ENCODE results near the gene COL25A1. TPM values are rescaled to one million over a fixed set of nuclear protein-coding genes. Genes with fewer than 3 reads are reported as not detected.
"Not testable (repeated sequence)": the region's sequence is repeated elsewhere in the genome, so short reads cannot be mapped to it uniquely, and the experiment has no call there.

The COL25A1 gene
- total RNA-seq, 1 experiment from 2014 or later, result not detected

DNA sequence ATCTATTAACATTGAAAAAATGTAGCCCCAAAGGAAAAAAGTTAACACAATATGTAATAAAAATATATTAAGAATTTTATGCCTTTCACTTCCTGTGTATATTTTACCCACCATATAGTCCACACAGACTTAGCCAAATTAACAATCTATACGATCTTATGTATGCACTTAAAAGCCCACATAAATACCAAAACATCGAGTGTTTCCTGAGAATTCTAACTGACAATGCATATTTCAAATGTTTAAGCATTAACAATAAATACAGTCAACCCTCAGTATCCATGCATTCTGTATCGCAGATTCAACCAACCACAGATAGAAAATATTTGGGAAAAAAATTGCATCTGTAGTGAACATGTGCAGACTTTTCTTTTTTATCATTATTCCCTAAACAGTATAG is 226.8 kb downstream of the COL25A1 start:
- no peak for DNase-seq (ENCODE audit: low read depth, low spot score)
- intact Hi-C loops (cut with micrococcal nuclease; ENCODE audit: unreplicated experiment) (no loop called here), in situ Hi-C loops (cut with HindIII; ENCODE audit: low pct_unique_long_range_greater_than_20kb, low sequenced_read_pairs) (no loop called here)
- no peak for TF ChIP-seq POLR2AphosphoS5 (IDR thresholded peaks at IDR 0.05; ENCODE audit: low read depth, low read length)
- no peak for TF ChIP-seq REST (IDR thresholded peaks at IDR 0.05; ENCODE audit: insufficient read depth in 1 of 2, low read depth in 2 of 2, low read length in 1 of 2)
- no peak for TF ChIP-seq CTCF (IDR thresholded peaks at IDR 0.05)
- TF ChIP-seq SIN3A (IDR thresholded peaks at IDR 0.05; ENCODE audit: borderline replicate concordance, insufficient read depth, low read depth, low read length), result no peak
- no peak for TF ChIP-seq TCF7L2 (IDR thresholded peaks at IDR 0.05; ENCODE audit: low read depth, low read length)
- ATAC-seq, result no peak
- POLR2A ChIA-PET, result no interaction called here
- Histone ChIP-seq H3K4me1 (ENCODE audit: control insufficient read depth, insufficient read depth, low read length) (no peaks in the 10 kb centered on the region), H3K27ac (ENCODE audit: low read length) (no peak overlapping the region), H3K9me3 (ENCODE audit: control insufficient read depth, insufficient read depth, low read depth, low read length) (no peaks in the 10 kb centered on the region), H3K27me3 (ENCODE audit: control insufficient read depth, insufficient read depth, low read length) (no peaks in the 10 kb centered on the region), H3K4me3 (ENCODE audit: low read depth in 2 of 2, low read length in 2 of 2) (no peak overlapping the region), H3K36me3 (ENCODE audit: control insufficient read depth, insufficient read depth, low read length) (no peaks in the 10 kb centered on the region)
- no TSS peak for BruUV-seq (replicated peaks)
- CTCF ChIA-PET, result no interaction called here

DNA sequence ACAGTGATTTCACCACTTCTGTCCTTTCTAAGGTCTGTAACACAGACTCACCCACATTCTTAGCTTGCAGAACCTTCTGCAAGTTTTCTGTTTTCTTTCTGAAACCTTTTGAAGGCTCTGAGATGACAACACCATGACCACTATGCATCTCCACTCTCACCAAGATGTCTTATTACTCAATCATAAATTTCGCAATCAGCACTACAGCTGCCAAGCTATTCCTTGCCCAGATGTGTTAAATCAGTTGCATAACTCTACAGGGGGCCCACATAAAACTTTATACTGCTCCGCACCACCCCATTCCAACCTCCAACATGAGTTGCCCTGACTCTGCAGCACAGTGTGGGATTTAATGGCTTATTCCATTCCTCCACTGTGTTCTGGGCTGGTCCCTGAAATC is 229.9 kb downstream of the COL25A1 start:
- ATAC-seq (no peak), DNase-seq (ENCODE audit: low read depth, low spot score) (no peak)
- H3K4me1 ChIP-seq (ENCODE audit: control insufficient read depth, insufficient read depth, low read length), result no peaks in the 10 kb centered on the region
- in situ Hi-C loops (cut with HindIII; ENCODE audit: low pct_unique_long_range_greater_than_20kb, low sequenced_read_pairs) (no loop called here), intact Hi-C loops (cut with micrococcal nuclease; ENCODE audit: unreplicated experiment) (no loop called here)
- H3K27me3 ChIP-seq (ENCODE audit: control insufficient read depth, insufficient read depth, low read length), result no peaks in the 10 kb centered on the region
- no TSS peak for BruUV-seq (replicated peaks)
- TF ChIP-seq TCF7L2 (IDR thresholded peaks at IDR 0.05; ENCODE audit: low read depth, low read length), result no peak
- no peak for TF ChIP-seq CTCF (IDR thresholded peaks at IDR 0.05)
- no peak for TF ChIP-seq REST (IDR thresholded peaks at IDR 0.05; ENCODE audit: insufficient read depth in 1 of 2, low read depth in 2 of 2, low read length in 1 of 2)
- TF ChIP-seq SIN3A (IDR thresholded peaks at IDR 0.05; ENCODE audit: borderline replicate concordance, insufficient read depth, low read depth, low read length), result no peak
- no peak for TF ChIP-seq POLR2AphosphoS5 (IDR thresholded peaks at IDR 0.05; ENCODE audit: low read depth, low read length)
- CTCF ChIA-PET, result no interaction called here
- no peak overlapping the region for H3K4me3 ChIP-seq (ENCODE audit: low read depth in 2 of 2, low read length in 2 of 2)
- POLR2A ChIA-PET, result no interaction called here
- no peaks in the 10 kb centered on the region for H3K9me3 ChIP-seq (ENCODE audit: control insufficient read depth, insufficient read depth, low read depth, low read length)
- no peak overlapping the region for H3K27ac ChIP-seq (ENCODE audit: low read length)
- H3K36me3 ChIP-seq (ENCODE audit: control insufficient read depth, insufficient read depth, low read length), result no peaks in the 10 kb centered on the region

- CTCF ChIA-PET, result not testable (repeated sequence)
Observed at GRCh38 chr4:109070677-109071076, 231.8 kb downstream of the COL25A1 start.

More at GRCh38 chr4:109070677-109071076, 231.8 kb downstream of the COL25A1 start:
- H3K27me3 ChIP-seq (ENCODE audit: control insufficient read depth, insufficient read depth, low read length); intact Hi-C loops (cut with micrococcal nuclease; ENCODE audit: unreplicated experiment); BruUV-seq (replicated peaks); H3K27ac ChIP-seq (ENCODE audit: low read length); DNase-seq (ENCODE audit: low read depth, low spot score); H3K9me3 ChIP-seq (ENCODE audit: control insufficient read depth, insufficient read depth, low read depth, low read length); H3K36me3 ChIP-seq (ENCODE audit: control insufficient read depth, insufficient read depth, low read length); ATAC-seq; H3K4me3 ChIP-seq (ENCODE audit: low read depth in 2 of 2, low read length in 2 of 2); H3K4me1 ChIP-seq (ENCODE audit: control insufficient read depth, insufficient read depth, low read length); in situ Hi-C loops (cut with HindIII; ENCODE audit: low pct_unique_long_range_greater_than_20kb, low sequenced_read_pairs); POLR2A ChIA-PET: not testable (repeated sequence)

Measured in Panc1 (cell line).